ENCODE measurements around the gene EPG5. TPM values are rescaled to one million over a fixed set of nuclear protein-coding genes. Genes with fewer than 3 reads are reported as not detected.
A peak's percentile ranks its signal among the peaks of the same experiment; 100 is the strongest.

EPG5 gene
- 15.7 and 34.0 TPM in 2 replicates for total RNA-seq (ENCODE audit: low replicate concordance)

GRCh38 chr18:45967007-45967706 is at the start of gene EPG5:
TSS of gene EPG5 (minus strand) at chr18:45967329. CDS start at chr18:45967239, 90 bp downstream.
- Histone ChIP-seq H3F3A (ENCODE audit: low read depth) (peaks cover 8% of the 10 kb centered on the region), H3K4me3 (peak within 1 kb of the TSS; percentile 99), H3K4me1 (no peaks in the 10 kb centered on the region), H3K27me3 (peaks cover 20% of the 10 kb centered on the region), H3K27ac (no peak within 1 kb of the TSS), H3K36me3 (no peaks in the 10 kb centered on the region), H3K79me2 (ENCODE audit: low read depth) (peaks cover 28% of the 10 kb centered on the region), H3K9ac (peak within 1 kb of the TSS; percentile 80), H3K4me2 (peak within 1 kb of the TSS; percentile 100), H2AFZ (replicated peaks) (peak within 1 kb of the TSS; percentile 88), H3K9me3 (ENCODE audit: low read depth) (no peaks in the 10 kb centered on the region), H4K20me1 (ENCODE audit: low read depth) (no peaks in the 10 kb centered on the region)
- Mint-ChIP-seq H3K36me3 (peaks cover 3% of the 10 kb centered on the region), H3K9me3 (no peaks in the 10 kb centered on the region), H3K4me1 (peaks cover 2% of the 10 kb centered on the region), H3K4me3 (peak within 1 kb of the TSS; percentile 97), H3K27ac (peak within 1 kb of the TSS; percentile 2), H3K27me3 (ENCODE audit: insufficient read depth, low read depth) (peaks cover 3% of the 10 kb centered on the region)
- TF ChIP-seq CTCF (IDR thresholded peaks at IDR 0.05): no peak
- TF ChIP-seq EZH2 (IDR thresholded peaks at IDR 0.05): peak; percentile 59
- DNase-seq (ENCODE audit: low spot score): peak; percentile 96

GRCh38 chr18:46013484-46014189 is 46.5 kb upstream of the EPG5 start:
- Histone ChIP-seq H3K27me3 (no peaks in the 10 kb centered on the region), H3K4me2 (no peak overlapping the region), H3F3A (ENCODE audit: low read depth) (no peaks in the 10 kb centered on the region), H3K79me2 (ENCODE audit: low read depth) (no peaks in the 10 kb centered on the region), H3K36me3 (no peaks in the 10 kb centered on the region), H3K4me1 (no peaks in the 10 kb centered on the region), H3K4me3 (no peak overlapping the region), H2AFZ (replicated peaks) (no peak overlapping the region), H3K9me3 (ENCODE audit: low read depth) (no peaks in the 10 kb centered on the region), H3K27ac (no peak overlapping the region), H3K9ac (no peak overlapping the region), H4K20me1 (ENCODE audit: low read depth) (no peaks in the 10 kb centered on the region)
- peaks cover 6% of the 10 kb centered on the region for H3K27me3 Mint-ChIP-seq (ENCODE audit: insufficient read depth, low read depth)
- no peaks in the 10 kb centered on the region for H3K4me1 Mint-ChIP-seq
- no peak overlapping the region for H3K4me3 Mint-ChIP-seq
- no peaks in the 10 kb centered on the region for H3K36me3 Mint-ChIP-seq
- no peak overlapping the region for H3K27ac Mint-ChIP-seq
- TF ChIP-seq CTCF (IDR thresholded peaks at IDR 0.05) (no peak), EZH2 (IDR thresholded peaks at IDR 0.05) (no peak), EZH2phosphoT487 (IDR thresholded peaks at IDR 0.05) (no peak)
- DNase-seq (ENCODE audit: low spot score): no peak
- H3K9me3 Mint-ChIP-seq: no peaks in the 10 kb centered on the region

- DNase-seq (ENCODE audit: low spot score): no peak
- Histone ChIP-seq H4K20me1 (ENCODE audit: low read depth) (no peaks in the 10 kb centered on the region), H3K27ac (no peak overlapping the region), H3K36me3 (no peaks in the 10 kb centered on the region), H3K79me2 (ENCODE audit: low read depth) (no peaks in the 10 kb centered on the region), H3F3A (ENCODE audit: low read depth) (no peaks in the 10 kb centered on the region), H3K4me1 (no peaks in the 10 kb centered on the region), H3K9ac (no peak overlapping the region), H3K4me2 (no peak overlapping the region), H2AFZ (replicated peaks) (no peak overlapping the region), H3K9me3 (ENCODE audit: low read depth) (no peaks in the 10 kb centered on the region), H3K4me3 (no peak overlapping the region), H3K27me3 (no peaks in the 10 kb centered on the region)
- Mint-ChIP-seq H3K9me3 (no peaks in the 10 kb centered on the region), H3K4me1 (no peaks in the 10 kb centered on the region), H3K36me3 (no peaks in the 10 kb centered on the region), H3K4me3 (no peak overlapping the region), H3K27ac (no peak overlapping the region), H3K27me3 (ENCODE audit: insufficient read depth, low read depth) (peaks cover 6% of the 10 kb centered on the region)
- TF ChIP-seq EZH2phosphoT487 (IDR thresholded peaks at IDR 0.05) (no peak), CTCF (IDR thresholded peaks at IDR 0.05) (no peak), EZH2 (IDR thresholded peaks at IDR 0.05) (no peak)
These were observed 43.5 kb upstream of the EPG5 start for GRCh38 chr18:46010676-46011075.

Measured in neural progenitor cell (in vitro differentiated cells).